K562 (cell line): Measurements from ENCODE around the gene PBRM1. TPM values are rescaled to one million over a fixed set of nuclear protein-coding genes. Genes with fewer than 3 reads are reported as not detected.

ENCODE experiments used
- ATAC-seq: fragments of 200-7000 bp; cut with Tn5 transposase; 3 replicates; pipeline ENCODE4 v1.9.1; 2020; ENCODE audit warnings: moderate library complexity
- BruUV-seq: library from RNA; stranded (reverse); fragments of 400-500 nt; replicated peaks from 2 replicates; lab custom pipeline; 2021; lab: Mats Ljungman, UMichigan
- CTCF ChIA-PET: fragments of 300-600 bp; formaldehyde crosslinking; extraction: SDS; loops from one replicate; lab custom pipeline; 2021; ENCODE audit warnings: low intra/inter-chr PET ratio; lab: Yijun Ruan, JAX
- POLR2A ChIA-PET: fragments of 300-600, 350-650 bp; sonication (Branson Sonifier 250); formaldehyde crosslinking; extraction: SDS; loops from one replicate; lab custom pipeline; 2021; ENCODE audit warnings: antibody characterized with exemption, inconsistent platforms; lab: Yijun Ruan, JAX
- DNase-seq, 4 experiments: peaks; one replicate each; pipeline versions ENCODE4 v3.0.0 to v3.0.0-alpha.2; 2011 to 2018; ENCODE audit warnings: low spot score in 3 of 4, mixed read lengths in 3 of 4; ENCODE audit errors: extremely low read depth in 1 of 4
- FAIRE-seq: peaks from 2 replicates; lab custom pipeline; 2011; peaks lifted over from hg19 to GRCh38; lab: Jason Lieb, UNC
- H2AFZ ChIP-seq: 2 replicates; pipeline ENCODE4 v1.6.0; 2011; ENCODE audit warnings: low read depth, low read length, control low read depth, inconsistent platforms
- H3K27ac ChIP-seq: fragments of 200-600 bp; 3 replicates; pipeline ENCODE4 v1.8.0; 2011; ENCODE audit warnings: low read depth, mild to moderate bottlenecking, control low read depth, inconsistent platforms, low read length, moderate library complexity, mixed read lengths; ENCODE audit errors: extremely low read depth
- H3K27me3 ChIP-seq, 2 experiments: fragments of 300-600 bp in 1 of 2; 2 replicates in 1 of 2; 3 replicates in 1 of 2; pipeline versions ENCODE4 v1.6.0 to v1.8.0; 2011; ENCODE audit warnings: inconsistent platforms in 2 of 2, low read length in 2 of 2, mild to moderate bottlenecking in 1 of 2, mixed read lengths in 1 of 2, moderate library complexity in 1 of 2; ENCODE audit not compliant: control insufficient read depth in 2 of 2, insufficient read depth in 2 of 2
- H3K36me3 ChIP-seq: fragments of 300-600 bp; 3 replicates; pipeline ENCODE4 v1.8.0; 2011; ENCODE audit warnings: mild to moderate bottlenecking, low read length, inconsistent platforms; ENCODE audit not compliant: control insufficient read depth, insufficient read depth
- H3K4me1 ChIP-seq, 2 experiments: fragments of 200-600 bp in 1 of 2; replicated peaks in 1 of 2; 2 replicates in 1 of 2; 3 replicates in 1 of 2; pipeline versions ENCODE4 v1.5.1 to v1.8.0; 2011; ENCODE audit warnings: inconsistent platforms in 2 of 2, low read length in 2 of 2, mild to moderate bottlenecking in 1 of 2, mixed read lengths in 1 of 2, moderate library complexity in 1 of 2; ENCODE audit not compliant: control insufficient read depth in 2 of 2, insufficient read depth in 2 of 2
- H3K4me2 ChIP-seq: 2 replicates; pipeline ENCODE4 v1.6.1; 2011; ENCODE audit warnings: low read length, control low read depth, inconsistent platforms, mixed read lengths; ENCODE audit not compliant: insufficient read depth
- H3K4me3 ChIP-seq: fragments of 200-600 bp; sonication (generic), shearing (Covaris generic); 2 replicates; pipeline ENCODE4 v1.5.1; 2016; ENCODE audit warnings: control low read depth, inconsistent platforms
- H3K79me2 ChIP-seq: fragments of 200-600 bp; 3 replicates; pipeline ENCODE4 v1.8.0; 2011; ENCODE audit warnings: low read length, inconsistent platforms; ENCODE audit not compliant: control insufficient read depth, insufficient read depth
- H3K9ac ChIP-seq, 2 experiments: 2 replicates each; pipeline versions ENCODE4 v1.6.0 to v1.6.1; 2011; ENCODE audit warnings: low read depth in 2 of 2, low read length in 2 of 2, control low read depth in 1 of 2, inconsistent platforms in 1 of 2, mild to moderate bottlenecking in 1 of 2, mixed read lengths in 1 of 2; ENCODE audit not compliant: insufficient read depth in 1 of 2
- H3K9me1 ChIP-seq: one replicate; pipeline ENCODE4 v1.6.0; 2011; ENCODE audit warnings: inconsistent platforms, mild to moderate bottlenecking, low read length, moderate library complexity; ENCODE audit not compliant: control insufficient read depth, insufficient read depth
- H3K9me3 ChIP-seq: replicated peaks from 2 replicates; pipeline ENCODE4 v1.5.1; 2011; ENCODE audit warnings: low read depth, low read length, inconsistent platforms; ENCODE audit not compliant: control insufficient read depth, insufficient read depth
- H4K20me1 ChIP-seq: replicated peaks from 2 replicates; pipeline ENCODE4 v1.6.1; 2011; ENCODE audit warnings: low read length, inconsistent platforms, mixed read lengths; ENCODE audit not compliant: control insufficient read depth, insufficient read depth
- KAT2B ChIP-seq: IDR thresholded peaks from one replicate; pipeline ENCODE4 v1.6.1; 2012; ENCODE audit warnings: low read depth, mild to moderate bottlenecking, control low read depth, inconsistent platforms, low read length, moderate library complexity
- YY1 ChIP-seq, 3 experiments: IDR thresholded peaks; 2 replicates each; pipeline ENCODE4 v1.6.1; 2011; ENCODE audit warnings: low read length in 2 of 3, mild to moderate bottlenecking in 2 of 3, moderate library complexity in 2 of 3, borderline replicate concordance in 1 of 3, control low read depth in 1 of 3, low read depth in 1 of 3; ENCODE audit not compliant: insufficient read depth in 3 of 3, insufficient replicate concordance in 2 of 3, control insufficient read depth in 1 of 3, insufficient read length in 1 of 3; ENCODE audit errors: extremely low read depth in 1 of 3
- WGBS: fragments of 100-300 bp; shearing (Covaris generic); methylation state at CpG from one replicate; pipeline ENCODE4 v1.1.6; 2016; ENCODE audit warnings: low coverage, mixed read lengths; ENCODE audit not compliant: insufficient coverage; ENCODE audit errors: missing lambda C conversion rate; 5-methylcytosine and 5-hydroxymethylcytosine counted together
- in situ Hi-C: fragments of 300-500 bp; cut with MboI; formaldehyde crosslinking; loops from 4 replicates; pipeline ENCODE4 v1.15.0; 2018; ENCODE audit warnings: inconsistent platforms, mixed read lengths
- intact Hi-C: fragments of 100-400 bp; cut with micrococcal nuclease; formaldehyde crosslinking; loops from 2 replicates; pipeline ENCODE4 v1.14.2; 2022
- polyA plus RNA-seq, 8 experiments: library from polyadenylated mRNA; depleted of rRNA in 4 of 8; stranded (reverse) in 5 of 8; unstranded in 3 of 8; fragments of >200 nt; fragmentation: Nextera tagmentation in 2 of 8; fragmentation: Illumina TruSeq in 1 of 8; extraction: Ambion mirVana in 2 of 8; extraction: Trizol in 1 of 8; gene quantifications; 2 replicates each; pipeline versions ENCODE4 v1.2.1 to v1.2.3, GENCODE V29; 2011 to 2014; ENCODE audit warnings: inconsistent platforms in 1 of 8, missing spikeins in 1 of 8
- total RNA-seq, 7 experiments: library from RNA; depleted of rRNA in 6 of 7; stranded (reverse); fragments of >200 nt in 6 of 7; fragmentation: Illumina TruSeq in 2 of 7; extraction: Trizol in 2 of 7; gene quantifications; 2 replicates each; pipeline versions ENCODE4 v1.2.1 to v1.2.3, GENCODE V29; 2011 to 2021; ENCODE audit warnings: low replicate concordance in 1 of 7
- TF ChIP-seq, protein P1 (sequence below): fragments of 250-450 bp; sonication (Bioruptor Pico); IDR thresholded peaks from 2 replicates; pipeline ENCODE4 v1.4.0; 2020; ENCODE audit warnings: mild to moderate bottlenecking, moderate library complexity, borderline replicate concordance

PBRM1 gene
- total and polyA plus RNA-seq, 9 of the 15 experiments (the other 6 are each of a cell fraction or from before 2014, with no cell fraction given), result 3.9 to 31.8 (median 19.0) TPM

GRCh38 chr3:52536112-52536368 is 149.7 kb downstream of the PBRM1 start:
- FAIRE-seq (no peak), DNase-seq (no peak), ATAC-seq (no peak)
- no peaks in the 10 kb centered on the region for H3K27me3 ChIP-seq
- H3K27ac ChIP-seq, result no peak overlapping the region
- peaks cover 87% of the 10 kb centered on the region for H3K79me2 ChIP-seq
- in situ Hi-C loops (no loop called here), intact Hi-C loops (loop anchor here (2.0 kb wide), 1 partner anchor 147 kb away; no protein-coding TSS in a partner anchor)
- H3K4me1 ChIP-seq, result peaks cover 39 to 51% of the 10 kb centered on the region in 2 experiments
- H3K36me3 ChIP-seq, result peaks cover 39% of the 10 kb centered on the region; the same call in 2 of the 3 replicates
- ChIA-PET POLR2A (interaction anchor here (0.8 to 1.4 kb wide), 4 partner anchors 9 to 151 kb away, joined by 3 to 6 read pairs (median 4); partner anchors contain the start of genes GNL3 and PBRM1), CTCF (no interaction called here)
- H3K9me3 ChIP-seq, result no peaks in the 10 kb centered on the region
- H3K9me1 ChIP-seq, result peaks cover 10% of the 10 kb centered on the region
- TF ChIP-seq KAT2B (no peak), YY1 (IDR thresholded peaks at IDR 0.05; ENCODE audit: borderline replicate concordance in 1 of 3, control insufficient read depth in 1 of 3, extremely low read depth in 1 of 3, insufficient read depth in 3 of 3, insufficient read length in 1 of 3, insufficient replicate concordance in 2 of 3, low read depth in 1 of 3, low read length in 2 of 3) (peak in 1 of 3 experiments; percentile 65)
- TF ChIP-seq, protein P1, sequence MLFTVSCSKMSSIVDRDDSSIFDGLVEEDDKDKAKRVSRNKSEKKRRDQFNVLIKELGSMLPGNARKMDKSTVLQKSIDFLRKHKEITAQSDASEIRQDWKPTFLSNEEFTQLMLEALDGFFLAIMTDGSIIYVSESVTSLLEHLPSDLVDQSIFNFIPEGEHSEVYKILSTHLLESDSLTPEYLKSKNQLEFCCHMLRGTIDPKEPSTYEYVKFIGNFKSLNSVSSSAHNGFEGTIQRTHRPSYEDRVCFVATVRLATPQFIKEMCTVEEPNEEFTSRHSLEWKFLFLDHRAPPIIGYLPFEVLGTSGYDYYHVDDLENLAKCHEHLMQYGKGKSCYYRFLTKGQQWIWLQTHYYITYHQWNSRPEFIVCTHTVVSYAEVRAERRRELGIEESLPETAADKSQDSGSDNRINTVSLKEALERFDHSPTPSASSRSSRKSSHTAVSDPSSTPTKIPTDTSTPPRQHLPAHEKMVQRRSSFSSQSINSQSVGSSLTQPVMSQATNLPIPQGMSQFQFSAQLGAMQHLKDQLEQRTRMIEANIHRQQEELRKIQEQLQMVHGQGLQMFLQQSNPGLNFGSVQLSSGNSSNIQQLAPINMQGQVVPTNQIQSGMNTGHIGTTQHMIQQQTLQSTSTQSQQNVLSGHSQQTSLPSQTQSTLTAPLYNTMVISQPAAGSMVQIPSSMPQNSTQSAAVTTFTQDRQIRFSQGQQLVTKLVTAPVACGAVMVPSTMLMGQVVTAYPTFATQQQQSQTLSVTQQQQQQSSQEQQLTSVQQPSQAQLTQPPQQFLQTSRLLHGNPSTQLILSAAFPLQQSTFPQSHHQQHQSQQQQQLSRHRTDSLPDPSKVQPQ (CRISPR knock-in tag), result no peak
- peak overlapping the region; percentile 16; the same call in 1 of the 2 replicates for H2AFZ ChIP-seq
- no peak overlapping the region for H3K9ac ChIP-seq
- no peak overlapping the region for H3K4me3 ChIP-seq
- H4K20me1 ChIP-seq, result peaks cover 23% of the 10 kb centered on the region
- WGBS, result 6% methylated on average over 8 of the region's 9 CpGs
- no TSS peak for BruUV-seq
- H3K4me2 ChIP-seq, result peak overlapping the region; percentile 56
